K562 (cell line): ENCODE measurements around the gene VPS33B. TPM values are rescaled to one million over a fixed set of nuclear protein-coding genes. Genes with fewer than 3 reads are reported as not detected.

ENCODE experiments used
- ARID3B ChIP-seq: fragments of 250-450 bp; sonication (Bioruptor Pico); IDR thresholded peaks from 2 replicates; pipeline ENCODE4 v1.4.0; 2020; ENCODE audit warnings: borderline replicate concordance
- CREBBP ChIP-seq: IDR thresholded peaks from one replicate; pipeline ENCODE4 v1.6.1; 2012; ENCODE audit warnings: low read depth, mild to moderate bottlenecking, control low read depth, inconsistent platforms, low read length
- FOXP4 ChIP-seq: sonication (generic); formaldehyde crosslinking; IDR thresholded peaks from 2 replicates; pipeline ENCODE4 v1.8.0; 2022; ENCODE audit warnings: mild to moderate bottlenecking, missing genetic modification reagents, borderline replicate concordance
- HDAC1 ChIP-seq, 2 experiments: fragments of 450-650 bp; IDR thresholded peaks; 2 replicates each; pipeline ENCODE4 v1.6.1; 2016 to 2017; ENCODE audit warnings: inconsistent platforms in 1 of 2, mild to moderate bottlenecking in 1 of 2, moderate library complexity in 1 of 2
- MAFG ChIP-seq: fragments of 450-650 bp; conservative IDR thresholded peaks from 2 replicates; pipeline ENCODE4 v1.6.1; 2016; ENCODE audit warnings: missing genetic modification characterization, missing compliant biosample characterization
- MED1 ChIP-seq: sonication (generic); formaldehyde crosslinking; IDR thresholded peaks from 2 replicates; pipeline ENCODE4 v1.8.1; 2023; ENCODE audit warnings: missing genetic modification reagents, borderline replicate concordance
- MIER1 ChIP-seq: fragments of 450-650 bp; IDR thresholded peaks from 2 replicates; pipeline ENCODE4 v1.6.1; 2016; ENCODE audit warnings: antibody characterized with exemption, mild to moderate bottlenecking, low read depth
- PCBP2 ChIP-seq: fragments of 200-400 bp; formaldehyde crosslinking; IDR thresholded peaks from 2 replicates; pipeline ENCODE4 v1.6.1; 2018; ENCODE audit warnings: low read length, low read depth, mild to moderate bottlenecking, moderate library complexity; ENCODE audit not compliant: poor library complexity, severe bottlenecking
- POLR3G ChIP-seq: IDR thresholded peaks from 2 replicates; pipeline ENCODE4 v1.6.1; 2011; ENCODE audit not compliant: insufficient read length, insufficient replicate concordance; ENCODE audit errors: extremely low read depth
- POU5F1 ChIP-seq: fragments of 150-350 bp; IDR thresholded peaks from 2 replicates; pipeline ENCODE4 v1.6.1; 2014; ENCODE audit warnings: borderline replicate concordance, low read length, low read depth, mild to moderate bottlenecking; ENCODE audit not compliant: partially characterized antibody
- PPARD ChIP-seq: fragments of 250-450 bp; sonication (Bioruptor Pico); IDR thresholded peaks from 2 replicates; pipeline ENCODE4 v1.8.0; 2022; ENCODE audit warnings: inconsistent platforms, mild to moderate bottlenecking, moderate library complexity
- RCOR1 ChIP-seq, 2 experiments: IDR thresholded peaks; 2 replicates each; pipeline ENCODE4 v1.6.1; 2012; ENCODE audit warnings: low read depth in 2 of 2, low read length in 2 of 2, borderline replicate concordance in 1 of 2, improper control_type of control experiment in 1 of 2
- SAFB2 ChIP-seq: fragments of 200-400 bp; formaldehyde crosslinking; IDR thresholded peaks from 2 replicates; pipeline ENCODE4 v1.6.1; 2018; ENCODE audit warnings: borderline replicate concordance, low read length, low read depth, moderate library complexity; ENCODE audit not compliant: severe bottlenecking
- STAT5A ChIP-seq: IDR thresholded peaks from 2 replicates; pipeline ENCODE4 v1.6.1; 2012; ENCODE audit warnings: low read length, inconsistent platforms, borderline replicate concordance
- TCF3 ChIP-seq: sonication (generic); formaldehyde crosslinking; IDR thresholded peaks from 2 replicates; pipeline ENCODE4 v1.4.0; 2020; ENCODE audit warnings: mild to moderate bottlenecking, missing genetic modification reagents
- VEZF1 ChIP-seq: fragments of 200-800 bp; sonication (Bioruptor generic); IDR thresholded peaks from 2 replicates; pipeline ENCODE4 v1.6.1; 2017; ENCODE audit warnings: missing genetic modification characterization, missing compliant biosample characterization
- ZBTB9 ChIP-seq: fragments of 450-650 bp; formaldehyde crosslinking; IDR thresholded peaks from 2 replicates; pipeline ENCODE4 v1.4.0; 2020; ENCODE audit warnings: mild to moderate bottlenecking, moderate library complexity
- ZNF165 ChIP-seq: fragments of 250-450 bp; sonication (Bioruptor Pico); IDR thresholded peaks from 2 replicates; pipeline ENCODE4 v1.4.0; 2020; ENCODE audit warnings: borderline replicate concordance
- ZNF224 ChIP-seq: sonication (generic); formaldehyde crosslinking; IDR thresholded peaks from 2 replicates; pipeline ENCODE4 v1.8.0; 2022; ENCODE audit warnings: mild to moderate bottlenecking, missing genetic modification reagents
- ZNF282 ChIP-seq: sonication (generic); formaldehyde crosslinking; IDR thresholded peaks from 2 replicates; pipeline ENCODE4 v1.8.1; 2023; ENCODE audit warnings: missing genetic modification reagents
- ZNF354B ChIP-seq: fragments of 250-450 bp; sonication (Bioruptor Pico); IDR thresholded peaks from 2 replicates; pipeline ENCODE4 v1.4.0; 2020
- polyA plus RNA-seq, 8 experiments: library from polyadenylated mRNA; depleted of rRNA in 4 of 8; stranded (reverse) in 5 of 8; unstranded in 3 of 8; fragments of >200 nt; fragmentation: Nextera tagmentation in 2 of 8; fragmentation: Illumina TruSeq in 1 of 8; extraction: Ambion mirVana in 2 of 8; extraction: Trizol in 1 of 8; gene quantifications; 2 replicates each; pipeline versions ENCODE4 v1.2.1 to v1.2.3, GENCODE V29; 2011 to 2014; ENCODE audit warnings: inconsistent platforms in 1 of 8, missing spikeins in 1 of 8
- total RNA-seq, 7 experiments: library from RNA; depleted of rRNA in 6 of 7; stranded (reverse); fragments of >200 nt in 6 of 7; fragmentation: Illumina TruSeq in 2 of 7; extraction: Trizol in 2 of 7; gene quantifications; 2 replicates each; pipeline versions ENCODE4 v1.2.1 to v1.2.3, GENCODE V29; 2011 to 2021; ENCODE audit warnings: low replicate concordance in 1 of 7

Gene VPS33B
- total and polyA plus RNA-seq, 9 of the 15 experiments (the other 6 are each of a cell fraction or from before 2014, with no cell fraction given): 9.4 to 25.5 (median 14.8) TPM

- peak in 1 of 2 experiments; percentile 75; a peak in 2 of 4 replicates for TF ChIP-seq RCOR1 (IDR thresholded peaks at IDR 0.05; ENCODE audit: borderline replicate concordance in 1 of 2, low read depth in 2 of 2, low read length in 2 of 2)
- TF ChIP-seq PPARD (CRISPR knock-in tag): no peak
- no peak for TF ChIP-seq MIER1
- TF ChIP-seq POLR3G: no peak
- no peak for TF ChIP-seq POU5F1
- TF ChIP-seq VEZF1 (CRISPR knock-in tag): no peak
- TF ChIP-seq MED1 (CRISPR knock-in tag): no peak
- no peak for TF ChIP-seq SAFB2
- no peak for TF ChIP-seq FOXP4
- 0 out of 2 replicates have a peak, but pooled peaks have one; percentile 54 for TF ChIP-seq ZBTB9
- no peak for TF ChIP-seq ZNF354B (CRISPR knock-in tag)
- no peak for TF ChIP-seq ARID3B (CRISPR knock-in tag)
- TF ChIP-seq HDAC1 (IDR thresholded peaks at IDR 0.05): peak in 1 of 2 experiments; percentile 41; a peak in 1 of 4 replicates
- TF ChIP-seq CREBBP: no peak
- no peak for TF ChIP-seq MAFG (tag)
- TF ChIP-seq ZNF165: 0 out of 2 replicates have a peak, but pooled peaks have one; percentile 86
- no peak for TF ChIP-seq ZNF224 (CRISPR knock-in tag)
- TF ChIP-seq PCBP2: no peak
- TF ChIP-seq ZNF282 (CRISPR knock-in tag): no peak
- no peak for TF ChIP-seq STAT5A
- peak; percentile 40; the same call in 1 of the 2 replicates for TF ChIP-seq TCF3 (CRISPR knock-in tag)
These were observed 10.8 kb upstream of the VPS33B start (continued) for GRCh38 chr15:91032919-91033803.
